Measurements from ENCODE around the gene DRG1.
"Not testable (repeated sequence)": the region's sequence is repeated elsewhere in the genome, so short reads cannot be mapped to it uniquely, and the experiment has no call there.

Gene DRG1

DNA sequence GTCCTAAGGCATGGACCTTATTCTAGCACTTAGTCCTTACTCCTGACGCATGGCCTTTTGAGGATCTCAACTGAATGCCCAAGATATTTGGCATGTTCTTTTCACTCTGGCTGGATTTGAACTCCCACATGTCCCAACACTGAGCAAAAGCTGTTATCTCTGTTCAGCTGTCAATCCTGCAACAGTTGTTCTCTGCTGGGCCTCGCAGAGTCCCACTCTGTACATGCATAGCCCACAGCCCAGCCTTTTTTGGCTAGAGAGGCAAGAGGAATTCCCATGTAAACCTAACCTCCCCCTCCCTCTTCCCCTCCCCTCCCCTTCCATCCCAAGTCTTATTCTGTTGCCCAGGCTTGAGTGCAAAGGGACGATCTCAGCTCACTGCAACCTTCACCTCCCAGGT is 21.8 kb upstream of the DRG1 start:
- H3K27me3 ChIP-seq (ENCODE audit: low read depth, low read length) = peaks cover under 1% of the 10 kb centered on the region; the same call in 1 of the 2 replicates
- H3K9ac ChIP-seq (ENCODE audit: low read length) = no peak overlapping the region
- no peak overlapping the region for H3K4me3 ChIP-seq (ENCODE audit: low read length)
- H3K36me3 ChIP-seq (replicated peaks; ENCODE audit: low read depth, low read length) = no peaks in the 10 kb centered on the region
- TF ChIP-seq EZH2phosphoT487 (IDR thresholded peaks at IDR 0.05; ENCODE audit: low read depth) = no peak
- TF ChIP-seq, protein P1, sequence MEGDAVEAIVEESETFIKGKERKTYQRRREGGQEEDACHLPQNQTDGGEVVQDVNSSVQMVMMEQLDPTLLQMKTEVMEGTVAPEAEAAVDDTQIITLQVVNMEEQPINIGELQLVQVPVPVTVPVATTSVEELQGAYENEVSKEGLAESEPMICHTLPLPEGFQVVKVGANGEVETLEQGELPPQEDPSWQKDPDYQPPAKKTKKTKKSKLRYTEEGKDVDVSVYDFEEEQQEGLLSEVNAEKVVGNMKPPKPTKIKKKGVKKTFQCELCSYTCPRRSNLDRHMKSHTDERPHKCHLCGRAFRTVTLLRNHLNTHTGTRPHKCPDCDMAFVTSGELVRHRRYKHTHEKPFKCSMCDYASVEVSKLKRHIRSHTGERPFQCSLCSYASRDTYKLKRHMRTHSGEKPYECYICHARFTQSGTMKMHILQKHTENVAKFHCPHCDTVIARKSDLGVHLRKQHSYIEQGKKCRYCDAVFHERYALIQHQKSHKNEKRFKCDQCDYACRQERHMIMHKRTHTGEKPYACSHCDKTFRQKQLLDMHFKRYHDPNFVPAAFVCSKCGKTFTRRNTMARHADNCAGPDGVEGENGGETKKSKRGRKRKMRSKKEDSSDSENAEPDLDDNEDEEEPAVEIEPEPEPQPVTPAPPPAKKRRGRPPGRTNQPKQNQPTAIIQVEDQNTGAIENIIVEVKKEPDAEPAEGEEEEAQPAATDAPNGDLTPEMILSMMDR (IDR thresholded peaks at IDR 0.05; ENCODE audit: low read depth, low read length) = no peak
- H3K9me3 ChIP-seq (ENCODE audit: insufficient read depth, low read length) = no peaks in the 10 kb centered on the region
- H4K20me1 ChIP-seq (ENCODE audit: insufficient read depth, low read length) = no peaks in the 10 kb centered on the region
- no peak overlapping the region for H3K27ac ChIP-seq (ENCODE audit: low read length)
- peaks cover 7% of the 10 kb centered on the region; the same call in 1 of the 2 replicates for H3K4me1 ChIP-seq (ENCODE audit: low read length)
- no peaks in the 10 kb centered on the region for H3K79me2 ChIP-seq (ENCODE audit: low read length)
- H3K4me2 ChIP-seq (ENCODE audit: low read length) = no peak overlapping the region
- H2AFZ ChIP-seq (ENCODE audit: low read depth, low read length) = no peak overlapping the region

DNA sequence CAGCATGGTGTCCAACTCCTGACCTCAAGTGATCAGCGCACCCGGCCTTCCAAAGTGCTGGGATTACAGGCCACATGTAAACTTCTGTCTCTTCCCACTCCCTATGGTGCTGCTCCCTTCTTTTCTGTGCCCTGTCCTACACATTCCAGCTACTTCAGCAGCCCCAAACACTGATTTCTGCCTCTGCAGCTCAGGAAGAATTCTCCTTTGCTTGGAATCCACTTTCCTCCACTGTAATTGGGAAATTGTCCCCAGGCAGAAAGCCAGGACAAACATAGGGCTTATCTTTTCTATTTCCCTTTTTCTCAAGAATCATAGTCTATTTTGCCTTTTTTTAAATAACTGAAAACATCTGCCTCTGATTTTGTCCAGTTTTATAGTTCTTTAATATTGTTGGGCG is 21.3 kb upstream of the DRG1 start:
- TF ChIP-seq EZH2phosphoT487 (IDR thresholded peaks at IDR 0.05; ENCODE audit: low read depth) = no peak
- TF ChIP-seq, protein P1 (IDR thresholded peaks at IDR 0.05; ENCODE audit: low read depth, low read length) = no peak
- no peak overlapping the region for H3K4me2 ChIP-seq (ENCODE audit: low read length)
- no peak overlapping the region for H3K27ac ChIP-seq (ENCODE audit: low read length)
- H3K36me3 ChIP-seq (replicated peaks; ENCODE audit: low read depth, low read length) = no peaks in the 10 kb centered on the region
- H3K4me1 ChIP-seq (ENCODE audit: low read length) = peaks cover 7% of the 10 kb centered on the region; the same call in 1 of the 2 replicates
- H3K9ac ChIP-seq (ENCODE audit: low read length) = no peak overlapping the region
- H3K9me3 ChIP-seq (ENCODE audit: insufficient read depth, low read length) = no peaks in the 10 kb centered on the region
- H2AFZ ChIP-seq (ENCODE audit: low read depth, low read length) = no peak overlapping the region
- no peaks in the 10 kb centered on the region for H3K79me2 ChIP-seq (ENCODE audit: low read length)
- no peak overlapping the region for H3K4me3 ChIP-seq (ENCODE audit: low read length)
- no peaks in the 10 kb centered on the region for H4K20me1 ChIP-seq (ENCODE audit: insufficient read depth, low read length)
- peaks cover 2% of the 10 kb centered on the region; the same call in 1 of the 2 replicates for H3K27me3 ChIP-seq (ENCODE audit: low read depth, low read length)

DNA sequence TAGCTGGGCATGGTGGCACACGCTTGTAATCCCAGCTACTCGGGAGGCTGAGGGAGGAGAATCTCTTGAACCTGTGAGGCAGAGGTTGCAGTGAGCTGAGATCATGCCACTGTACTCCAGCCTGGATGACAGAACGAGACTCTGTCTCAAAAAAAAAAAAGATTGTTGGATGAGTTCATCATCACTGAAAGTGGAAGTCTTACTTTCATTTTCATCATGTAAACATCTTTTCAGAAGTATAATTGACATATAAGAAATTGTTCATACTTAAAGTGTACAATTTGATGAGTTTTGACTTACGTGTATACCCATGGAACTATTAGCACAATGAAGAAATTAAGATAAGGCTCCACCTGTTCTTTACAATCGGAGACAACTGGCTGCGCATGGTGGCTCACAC is 20.8 kb upstream of the DRG1 start:
- H3K36me3 ChIP-seq (replicated peaks; ENCODE audit: low read depth, low read length); H3K27ac ChIP-seq (ENCODE audit: low read length); H3K79me2 ChIP-seq (ENCODE audit: low read length); H3K9ac ChIP-seq (ENCODE audit: low read length); H4K20me1 ChIP-seq (ENCODE audit: insufficient read depth, low read length); H3K4me3 ChIP-seq (ENCODE audit: low read length); H3K4me1 ChIP-seq (ENCODE audit: low read length); H3K9me3 ChIP-seq (ENCODE audit: insufficient read depth, low read length); H3K27me3 ChIP-seq (ENCODE audit: low read depth, low read length): not testable (repeated sequence)
- Histone ChIP-seq H3K4me2 (ENCODE audit: low read length) (peak overlapping the region; percentile 13), H2AFZ (ENCODE audit: low read depth, low read length) (0 out of 2 replicates have a peak overlapping the region, but pooled peaks have one; percentile 79)

DNA sequence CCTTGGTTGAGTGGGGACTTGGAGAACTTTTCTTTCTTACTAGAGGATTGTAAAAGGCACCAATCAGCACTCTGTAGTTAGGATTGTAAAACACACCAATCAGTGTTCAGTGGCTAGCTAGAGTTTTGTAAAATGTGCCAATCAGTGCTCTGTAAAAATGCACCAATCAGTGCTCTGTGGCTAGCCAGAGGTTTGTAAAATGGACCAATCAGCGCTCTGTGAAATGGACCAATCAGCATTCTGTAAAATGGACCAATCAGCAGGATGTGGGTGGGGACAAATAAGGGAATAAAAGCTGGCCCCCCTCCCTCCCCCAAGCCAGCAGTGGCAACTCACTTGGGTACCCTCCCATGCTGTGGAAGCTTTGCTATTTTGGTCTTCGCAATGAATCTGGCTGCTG is 5.5 kb upstream of the DRG1 start:
- Histone ChIP-seq H3K9ac (ENCODE audit: low read length) (no peak overlapping the region), H2AFZ (ENCODE audit: low read depth, low read length) (no peak overlapping the region), H4K20me1 (ENCODE audit: insufficient read depth, low read length) (no peaks in the 10 kb centered on the region), H3K4me3 (ENCODE audit: low read length) (no peak overlapping the region), H3K79me2 (ENCODE audit: low read length) (no peaks in the 10 kb centered on the region), H3K27ac (ENCODE audit: low read length) (no peak overlapping the region), H3K4me1 (ENCODE audit: low read length) (peaks cover 6% of the 10 kb centered on the region; the same call in 1 of the 2 replicates), H3K27me3 (ENCODE audit: low read depth, low read length) (0 out of 2 replicates have a peak, but pooled peaks cover 2% of the 10 kb centered on the region), H3K9me3 (ENCODE audit: insufficient read depth, low read length) (no peaks in the 10 kb centered on the region), H3K4me2 (ENCODE audit: low read length) (no peak overlapping the region), H3K36me3 (replicated peaks; ENCODE audit: low read depth, low read length) (no peaks in the 10 kb centered on the region)
- no peak for TF ChIP-seq EZH2phosphoT487 (IDR thresholded peaks at IDR 0.05; ENCODE audit: low read depth)
- TF ChIP-seq, protein P1 (IDR thresholded peaks at IDR 0.05; ENCODE audit: low read depth, low read length) = no peak
